Adrenal gland (tissue), 5 donors: ENCODE results near the gene GRIP1.

Source experiments
- CTCF ChIP-seq, 6 experiments: fragments of 450-650 bp in 4 of 6; fragments of 200-600 bp in 2 of 6; sonication (generic) in 1 of 6; IDR thresholded peaks; 1 replicate in 5 of 6; 2 replicates in 1 of 6; pipeline versions ENCODE4 v1.5.1 to v1.8.0; 2016 to 2021; ENCODE audit warnings: antibody characterized with exemption in 6 of 6, mild to moderate bottlenecking in 2 of 6, moderate library complexity in 1 of 6
- POLR2A ChIP-seq, 2 donors: fragments of 450-650 bp; IDR thresholded peaks; one replicate each; pipeline ENCODE4 v1.6.1; 2017; ENCODE audit warnings: antibody characterized with exemption in 2 of 2, mild to moderate bottlenecking in 2 of 2, moderate library complexity in 1 of 2
- donor health status: DM: no; HTN: no; CAD: no.

GRCh38 chr12:66438601-66439000 lies 240.3 kb downstream of the GRIP1 start:
- no peak for TF ChIP-seq POLR2A (IDR thresholded peaks at IDR 0.05)
- TF ChIP-seq CTCF (IDR thresholded peaks at IDR 0.05): no peak
